AG04449 (cell line): ENCODE results near the gene GINS2.
A peak's percentile ranks its signal among the peaks of the same experiment; 100 is the strongest.

ENCODE experiments used
- CTCF ChIA-PET: fragments of 350-600 bp; formaldehyde crosslinking; extraction: SDS; loops from one replicate; lab custom pipeline; 2021; ENCODE audit warnings: antibody characterized with exemption; lab: Yijun Ruan, JAX
- POLR2A ChIA-PET: fragments of 400-600, 350-600 bp; formaldehyde crosslinking; extraction: SDS; loops from one replicate; lab custom pipeline; 2020; ENCODE audit warnings: antibody characterized with exemption, inconsistent platforms; lab: Yijun Ruan, JAX
- DNase-seq: peaks from one replicate; pipeline ENCODE4 v3.0.0-alpha.2; 2010; ENCODE audit warnings: low read depth, low spot score
- H3K4me3 ChIP-seq: 2 replicates; pipeline ENCODE4 v1.5.1; 2011; ENCODE audit warnings: low read depth, mild to moderate bottlenecking, control low read depth, low read length
- CTCF ChIP-seq: IDR thresholded peaks from one replicate; pipeline ENCODE4 v1.5.1; 2011; ENCODE audit warnings: mild to moderate bottlenecking, moderate library complexity, low read length, control low read depth, inconsistent platforms; ENCODE audit not compliant: insufficient read depth; ENCODE audit errors: missing control alignments

GINS2 gene

GRCh38 chr16:85678016-85678415, 10.7 kb downstream of the GINS2 start:
- POLR2A ChIA-PET = no interaction called here
- no peak overlapping the region for H3K4me3 ChIP-seq
- no peak for TF ChIP-seq CTCF
- CTCF ChIA-PET = interaction anchor here (1.4 to 17.4 kb wide), 3 partner anchors 18 to 62 kb away, joined by 4 to 220 read pairs (median 145); no protein-coding TSS in a partner anchor
- DNase-seq = no peak

DNA sequence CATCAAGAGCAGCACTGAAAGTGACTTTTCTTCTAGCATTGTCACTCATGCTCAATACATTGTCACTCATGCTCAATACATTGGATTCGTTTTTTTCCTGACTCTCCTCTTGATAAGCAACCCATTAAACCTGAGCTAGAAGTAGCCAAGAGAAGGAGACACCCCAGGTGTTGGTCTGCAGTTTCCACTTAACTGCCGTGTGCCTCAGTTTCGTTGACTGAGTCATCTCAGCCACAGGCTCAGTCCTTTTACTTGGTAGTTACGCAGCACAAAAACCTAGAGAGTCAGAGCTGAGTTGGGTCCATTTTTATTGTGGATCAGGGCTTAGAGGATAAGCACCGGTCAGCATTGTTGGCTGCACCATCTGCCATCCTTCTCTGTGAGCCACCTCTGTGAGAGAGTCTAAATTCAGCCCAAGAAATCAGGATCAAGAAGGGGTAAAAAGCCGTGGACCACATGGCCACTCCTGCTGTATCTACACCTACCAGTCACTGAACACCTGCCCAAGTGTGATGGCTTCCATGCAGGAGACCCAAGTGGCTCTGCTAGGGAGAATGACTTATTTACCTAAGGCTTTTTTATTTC, 11.3 kb downstream of the GINS2 start:
- no peak for DNase-seq
- no peak for TF ChIP-seq CTCF
- H3K4me3 ChIP-seq = no peak overlapping the region
- ChIA-PET CTCF (interaction anchor here (1.4 to 17.4 kb wide), 3 partner anchors 17 to 62 kb away, joined by 4 to 220 read pairs (median 145); no protein-coding TSS in a partner anchor), POLR2A (no interaction called here)

DNA sequence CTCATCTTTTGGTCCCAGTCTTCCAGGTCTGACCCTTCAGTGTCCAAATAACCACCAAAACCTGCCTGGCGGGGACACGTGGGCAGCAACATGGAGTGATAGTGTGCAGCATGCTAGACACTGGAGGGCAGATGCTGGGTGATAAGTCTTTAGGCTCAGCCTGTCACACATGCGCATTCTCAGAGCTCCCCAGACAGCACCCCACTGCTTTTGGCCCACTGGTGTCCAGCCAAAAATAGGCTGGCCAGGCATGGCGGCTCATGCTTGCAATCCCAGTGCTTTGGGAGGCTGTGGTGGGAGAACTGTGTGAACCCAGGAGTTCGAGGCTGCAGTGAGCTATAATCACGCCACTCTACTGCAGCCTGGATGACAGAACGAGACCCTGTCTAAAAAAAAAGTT, 12.3 kb downstream of the GINS2 start:
- H3K4me3 ChIP-seq = no peak overlapping the region
- ChIA-PET POLR2A (no interaction called here), CTCF (interaction anchor here (0.9 to 17.4 kb wide), 10 partner anchors 8 to 562 kb away, joined by 3 to 220 read pairs (median 4); partner anchors contain the start of gene GINS2)
- no peak for DNase-seq
- no peak for TF ChIP-seq CTCF

DNA sequence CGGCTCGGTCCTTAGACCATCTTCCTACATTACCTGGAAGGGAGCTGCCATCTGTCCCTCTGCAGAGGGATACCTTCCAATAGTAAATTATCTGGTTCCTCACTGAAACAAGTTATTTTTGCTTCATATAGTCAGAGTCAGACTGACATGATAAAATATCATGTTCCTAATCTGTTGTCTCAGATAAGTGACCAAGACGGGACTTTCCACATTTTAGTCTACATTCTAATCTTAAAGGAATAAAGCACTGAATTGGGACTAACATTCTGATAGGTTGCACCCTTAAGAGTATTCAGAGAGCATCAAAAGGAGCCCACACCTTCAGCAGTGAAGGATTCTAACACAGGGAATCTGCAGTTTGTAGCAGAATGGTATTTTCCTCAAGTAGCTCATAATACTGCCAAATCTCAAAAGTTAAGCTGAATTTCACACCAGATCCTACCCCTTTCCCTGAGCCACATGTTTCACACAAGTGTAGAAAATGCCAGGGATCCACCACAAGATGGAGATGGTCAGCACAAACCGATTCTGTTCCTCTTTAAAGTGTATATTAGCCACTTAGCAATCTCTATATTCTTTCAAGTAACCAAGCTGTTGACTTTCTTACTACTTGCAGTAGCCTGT, 13.4 kb downstream of the GINS2 start:
- TF ChIP-seq CTCF = peak; percentile 58
- DNase-seq = no peak
- ChIA-PET CTCF (interaction anchor here (0.8 to 17.4 kb wide), 20 partner anchors 9 to 560 kb away, joined by 3 to 220 read pairs (median 4); partner anchors contain the start of gene GINS2), POLR2A (no interaction called here)
- no peak overlapping the region for H3K4me3 ChIP-seq

DNA sequence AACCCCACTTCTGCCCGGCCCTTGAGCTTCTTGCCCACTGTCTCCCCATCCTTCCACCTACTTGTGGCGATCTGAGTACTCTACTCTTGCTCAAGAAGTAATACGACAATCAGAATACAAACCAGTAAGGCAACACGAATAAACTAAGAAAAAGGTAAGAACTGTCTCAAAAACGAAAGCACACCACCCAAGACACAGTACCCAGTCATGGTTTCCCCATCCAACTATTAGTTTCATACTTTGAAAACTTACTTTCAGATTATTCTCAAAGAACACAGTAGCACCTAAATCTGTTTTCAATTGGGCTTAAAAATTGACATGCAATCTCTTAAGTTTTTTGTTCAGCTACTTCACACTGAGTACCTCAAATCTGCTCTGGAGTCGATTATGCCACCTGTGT, 13.9 kb downstream of the GINS2 start:
- no peak overlapping the region for H3K4me3 ChIP-seq
- DNase-seq = no peak
- ChIA-PET POLR2A (no interaction called here), CTCF (interaction anchor here (0.8 to 17.4 kb wide), 13 partner anchors 9 to 423 kb away, joined by 3 to 220 read pairs (median 4); no protein-coding TSS in a partner anchor)
- no peak for TF ChIP-seq CTCF

- ChIA-PET CTCF (interaction anchor here (1.0 to 17.4 kb wide), 6 partner anchors 8 to 123 kb away, joined by 5 to 220 read pairs (median 18); no protein-coding TSS in a partner anchor), POLR2A (no interaction called here)
- no peak for TF ChIP-seq CTCF
- H3K4me3 ChIP-seq = no peak overlapping the region
- no peak for DNase-seq
These were observed 14.4 kb downstream of the GINS2 start for GRCh38 chr16:85674418-85674755.
